Kidney epithelial cell (primary cell): ENCODE results near the gene LMLN. TPM values are rescaled to one million over a fixed set of nuclear protein-coding genes. Genes with fewer than 3 reads are reported as not detected.
"Not testable (repeated sequence)": the region's sequence is repeated elsewhere in the genome, so short reads cannot be mapped to it uniquely, and the experiment has no call there.

Source experiments
- DNase-seq: peaks from one replicate; pipeline ENCODE4 v3.0.0-alpha.2; 2010; ENCODE audit warnings: low read depth
- H3K27me3 ChIP-seq: 2 replicates; pipeline ENCODE4 v1.6.0; 2011; ENCODE audit warnings: low read length; ENCODE audit not compliant: control insufficient read depth, insufficient read depth
- H3K36me3 ChIP-seq: 2 replicates; pipeline ENCODE4 v1.5.1; 2011; ENCODE audit warnings: low read length; ENCODE audit not compliant: control insufficient read depth, insufficient read depth
- H3K4me3 ChIP-seq: 2 replicates; pipeline ENCODE4 v1.5.1; 2011; ENCODE audit warnings: low read depth, mild to moderate bottlenecking, control low read depth, low read length
- total RNA-seq: library from RNA; depleted of rRNA; stranded (reverse); fragments of >200 nt; gene quantifications from 2 replicates; pipeline ENCODE4 v1.2.3, GENCODE V29; 2015
- TF ChIP-seq, protein P1 (sequence below): IDR thresholded peaks from 2 replicates; pipeline ENCODE4 v1.5.1; 2011; ENCODE audit warnings: mild to moderate bottlenecking, moderate library complexity, low read length, control low read depth, inconsistent platforms; ENCODE audit not compliant: insufficient read depth, poor library complexity, severe bottlenecking

LMLN gene
- total RNA-seq, 1 donor from 2014 or later = 5.9 TPM

DNA sequence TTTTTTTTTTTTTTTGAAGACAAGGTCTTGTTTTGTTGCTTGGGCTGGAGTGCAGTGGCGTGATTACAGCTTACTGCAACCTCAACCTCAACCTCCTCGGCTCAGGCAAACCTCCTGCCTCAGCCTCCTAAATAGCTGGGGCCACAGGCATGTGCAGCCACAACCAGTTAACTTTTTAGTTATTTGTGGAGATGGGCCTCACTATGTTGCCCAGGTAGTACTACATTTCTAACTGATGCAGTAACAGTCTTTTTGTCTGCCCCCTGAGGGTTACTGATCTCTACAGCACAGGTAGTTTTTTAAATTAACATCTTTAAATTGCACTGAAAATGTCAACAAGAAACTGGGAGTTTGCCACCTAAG, 3.4 kb upstream of the LMLN start:
- no peak overlapping the region for H3K4me3 ChIP-seq
- H3K36me3 ChIP-seq = peaks cover 2% of the 10 kb centered on the region
- no peak for DNase-seq
- H3K27me3 ChIP-seq = no peaks in the 10 kb centered on the region
- TF ChIP-seq, protein P1, sequence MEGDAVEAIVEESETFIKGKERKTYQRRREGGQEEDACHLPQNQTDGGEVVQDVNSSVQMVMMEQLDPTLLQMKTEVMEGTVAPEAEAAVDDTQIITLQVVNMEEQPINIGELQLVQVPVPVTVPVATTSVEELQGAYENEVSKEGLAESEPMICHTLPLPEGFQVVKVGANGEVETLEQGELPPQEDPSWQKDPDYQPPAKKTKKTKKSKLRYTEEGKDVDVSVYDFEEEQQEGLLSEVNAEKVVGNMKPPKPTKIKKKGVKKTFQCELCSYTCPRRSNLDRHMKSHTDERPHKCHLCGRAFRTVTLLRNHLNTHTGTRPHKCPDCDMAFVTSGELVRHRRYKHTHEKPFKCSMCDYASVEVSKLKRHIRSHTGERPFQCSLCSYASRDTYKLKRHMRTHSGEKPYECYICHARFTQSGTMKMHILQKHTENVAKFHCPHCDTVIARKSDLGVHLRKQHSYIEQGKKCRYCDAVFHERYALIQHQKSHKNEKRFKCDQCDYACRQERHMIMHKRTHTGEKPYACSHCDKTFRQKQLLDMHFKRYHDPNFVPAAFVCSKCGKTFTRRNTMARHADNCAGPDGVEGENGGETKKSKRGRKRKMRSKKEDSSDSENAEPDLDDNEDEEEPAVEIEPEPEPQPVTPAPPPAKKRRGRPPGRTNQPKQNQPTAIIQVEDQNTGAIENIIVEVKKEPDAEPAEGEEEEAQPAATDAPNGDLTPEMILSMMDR = no peak

DNA sequence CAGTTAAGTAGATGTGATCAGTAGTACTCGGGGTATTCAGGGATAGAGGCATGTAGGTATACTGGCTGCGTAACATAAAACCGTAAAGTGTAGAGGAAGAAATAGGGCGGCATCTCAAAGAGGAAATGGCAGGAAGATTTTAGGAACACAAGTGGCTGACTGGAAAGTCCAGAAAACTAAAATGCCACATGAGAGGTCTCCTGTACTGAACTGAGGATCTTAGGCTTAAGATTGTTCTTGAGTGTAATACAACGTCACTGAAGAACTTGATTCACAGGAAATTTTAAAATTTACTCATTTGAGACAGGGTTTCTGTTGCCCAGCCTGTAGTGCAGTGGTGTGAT, 2.3 kb upstream of the LMLN start:
- Histone ChIP-seq H3K27me3 (no peaks in the 10 kb centered on the region), H3K4me3 (no peak overlapping the region), H3K36me3 (peaks cover 2% of the 10 kb centered on the region)
- no peak for DNase-seq
- TF ChIP-seq, protein P1 = no peak

DNA sequence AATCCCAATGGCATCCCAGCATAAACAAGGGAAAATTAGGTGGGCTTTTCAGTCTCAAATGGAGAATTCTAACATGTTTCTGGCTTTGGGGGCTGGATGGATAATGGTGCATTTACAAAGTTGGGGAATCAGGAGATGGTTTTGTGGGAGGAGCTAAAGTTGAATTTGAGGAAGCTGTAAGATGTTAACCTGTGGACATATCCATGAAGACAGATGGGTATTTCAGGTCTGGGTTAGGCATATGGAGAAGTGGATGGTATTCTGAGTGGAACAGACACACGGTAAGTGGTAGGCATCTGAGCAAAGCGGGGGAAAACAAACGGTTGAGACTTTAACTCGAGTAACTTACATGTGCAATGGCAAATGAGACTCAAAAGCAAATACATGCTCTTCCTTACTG, 1.7 kb upstream of the LMLN start:
- TF ChIP-seq, protein P1 = no peak
- Histone ChIP-seq H3K27me3 (no peaks in the 10 kb centered on the region), H3K4me3 (no peak overlapping the region), H3K36me3 (peaks cover under 1% of the 10 kb centered on the region)
- no peak for DNase-seq

DNA sequence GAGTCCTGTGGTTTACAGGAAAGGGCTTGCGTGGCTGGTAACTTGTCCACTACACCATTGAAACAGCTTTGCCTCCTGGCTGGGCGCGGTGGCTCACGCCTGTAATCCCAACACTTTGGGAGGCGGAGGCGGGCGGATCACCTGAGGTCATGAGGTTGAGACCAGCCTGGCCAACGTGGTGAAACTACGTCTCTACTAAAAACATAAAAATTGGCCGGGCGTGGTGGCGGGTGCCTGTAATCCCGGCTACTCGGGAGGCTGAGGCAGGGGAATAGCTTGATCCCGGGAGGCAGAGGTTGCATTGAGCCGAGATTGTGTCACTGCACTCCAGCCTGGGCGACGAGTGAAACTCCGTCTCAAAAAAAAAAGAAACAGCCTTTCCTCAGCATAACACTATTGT, 1.2 kb upstream of the LMLN start:
- DNase-seq, H3K27me3 ChIP-seq, H3K4me3 ChIP-seq, H3K36me3 ChIP-seq: not testable (repeated sequence)

DNA sequence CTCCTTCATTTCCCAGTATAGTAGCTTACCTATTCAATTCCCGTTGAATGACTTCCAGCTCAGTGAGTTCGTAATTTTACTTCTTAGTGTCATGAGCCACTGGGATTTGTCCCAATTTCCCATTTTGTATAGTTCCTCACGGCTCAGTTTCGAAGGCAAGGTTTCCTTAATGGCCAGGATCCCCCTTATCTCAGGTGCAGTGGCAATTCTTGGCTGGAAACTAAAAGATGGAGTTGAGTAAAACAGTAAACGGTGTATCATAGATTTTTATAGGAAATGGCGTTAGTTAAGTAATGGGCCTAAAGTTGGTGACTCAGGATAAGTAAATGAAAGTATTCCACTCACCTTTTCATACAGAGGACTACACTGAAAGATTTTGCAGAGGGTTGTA, 522 bp upstream of the LMLN start:
- Histone ChIP-seq H3K4me3 (peak overlapping the region; percentile 81), H3K27me3 (no peaks in the 10 kb centered on the region), H3K36me3 (no peaks in the 10 kb centered on the region)
- TF ChIP-seq, protein P1 = no peak
- no peak for DNase-seq

DNA sequence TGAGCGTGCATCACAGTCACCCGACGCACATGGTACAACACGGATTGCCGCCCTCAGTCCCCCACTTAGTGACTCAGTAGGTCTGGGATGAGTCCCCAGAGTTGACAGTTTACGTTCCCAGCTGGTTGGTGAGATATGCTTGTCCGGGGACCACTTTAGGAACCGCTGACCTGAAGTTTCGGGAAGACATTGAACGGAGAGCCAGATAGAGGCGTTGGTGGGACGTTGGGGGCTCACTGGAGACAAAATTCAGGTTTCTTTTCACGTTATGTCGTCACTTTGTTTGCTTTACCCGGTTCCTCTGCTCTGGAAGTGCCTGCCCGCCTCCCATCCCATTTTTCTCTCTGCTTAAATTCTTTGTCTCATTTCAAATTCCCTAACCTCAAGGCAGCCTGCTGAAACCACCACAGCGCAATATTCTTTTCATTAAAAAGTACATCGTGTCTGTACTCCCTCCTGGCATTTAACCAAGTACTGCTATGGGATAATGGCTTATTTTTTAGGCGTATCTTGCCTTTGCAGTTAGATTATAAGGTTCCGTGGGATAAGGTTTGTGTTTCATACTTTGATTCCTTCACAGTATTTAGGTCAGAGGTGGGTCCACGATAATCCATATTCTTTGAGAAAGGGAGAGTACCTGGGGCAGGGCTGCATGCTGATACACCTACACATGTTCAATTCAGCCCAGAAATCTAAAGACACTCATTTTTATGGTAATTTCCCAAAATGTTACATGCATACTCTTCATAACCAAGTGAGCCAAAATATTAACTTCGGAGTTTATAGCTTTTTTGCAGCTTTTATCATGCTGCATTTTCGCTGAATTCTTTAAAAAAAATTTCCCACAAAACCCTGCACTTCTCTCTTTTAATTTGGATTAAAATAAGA, 921 bp downstream of the LMLN start:
- DNase-seq = no peak
- Histone ChIP-seq H3K36me3 (no peaks in the 10 kb centered on the region), H3K4me3 (peak overlapping the region; percentile 81), H3K27me3 (no peaks in the 10 kb centered on the region)
- TF ChIP-seq, protein P1 = no peak
